Mammary epithelial cell (primary cell): ENCODE measurements around the gene NDST1.

Experiments
- CTCF ChIP-seq, 2 donors: IDR thresholded peaks in 1 of 2; conservative IDR thresholded peaks in 1 of 2; 2 replicates each; pipeline ENCODE4 v1.5.1; 2011 to 2012; ENCODE audit warnings: inconsistent platforms in 2 of 2, low read length in 2 of 2, mild to moderate bottlenecking in 2 of 2, control low read depth in 1 of 2, low read depth in 1 of 2; ENCODE audit not compliant: insufficient read depth in 1 of 2; ENCODE audit errors: extremely low read depth in 1 of 2
- EZH2 ChIP-seq: IDR thresholded peaks from 2 replicates; pipeline ENCODE4 v1.6.1; 2012; ENCODE audit warnings: low read length, inconsistent platforms, borderline replicate concordance

- TF ChIP-seq CTCF (conservative IDR thresholded peaks at IDR 0.05 in 1 of 2, IDR thresholded peaks at IDR 0.05 in 1 of 2; ENCODE audit: extremely low read depth in 1 of 2, insufficient read depth in 1 of 2, low read depth in 1 of 2, low read length in 2 of 2) = no peak
- no peak for TF ChIP-seq EZH2
Observed at GRCh38 chr5:150516011-150516410, 8.1 kb downstream of the NDST1 start.
